ENCODE data around the gene CLSTN2. TPM values are rescaled to one million over a fixed set of nuclear protein-coding genes. Genes with fewer than 3 reads are reported as not detected.

The CLSTN2 gene
- total and polyA plus RNA-seq, 2 of the 8 experiments (the other 6 are each of a cell fraction or from before 2014, with no cell fraction given) = 0.39 to 0.52 TPM

GRCh38 chr3:140595295-140595694 is 660.3 kb downstream of the CLSTN2 start:
- Histone ChIP-seq H4K8ac (ENCODE audit: extremely low read depth, insufficient read depth, low read length) (no peak overlapping the region), H2BK20ac (ENCODE audit: low read length) (no peak overlapping the region), H4K20me1 (replicated peaks in 1 of 2; ENCODE audit: control insufficient read depth in 1 of 2, insufficient read depth in 2 of 2, low read length in 2 of 2) (no peaks in the 10 kb centered on the region), H3K79me1 (ENCODE audit: low read depth, low read length) (no peaks in the 10 kb centered on the region), H3K56ac (replicated peaks; ENCODE audit: insufficient read length, low read depth, low read length) (no peak overlapping the region), H3K27me3 (replicated peaks in 1 of 4; ENCODE audit: control insufficient read depth in 3 of 4, extremely low read depth in 1 of 4, insufficient read depth in 3 of 4, low read length in 3 of 4) (no peaks in the 10 kb centered on the region), H3K18ac (ENCODE audit: extremely low read depth, low read length) (no peak overlapping the region), H3K14ac (ENCODE audit: insufficient read length) (no peak overlapping the region), H3K27ac (ENCODE audit: low read depth, low read length) (no peak overlapping the region), H3K4me2 (ENCODE audit: insufficient read depth in 1 of 2, low read depth in 2 of 2, low read length in 2 of 2) (no peak overlapping the region), H3K79me2 (ENCODE audit: control insufficient read depth in 1 of 2, insufficient read depth in 2 of 2, low read length in 2 of 2) (no peaks in the 10 kb centered on the region), H3K4me1 (replicated peaks in 1 of 4; ENCODE audit: control insufficient read depth in 3 of 4, insufficient read depth in 4 of 4, low read length in 3 of 4) (no peaks in the 10 kb centered on the region), H2BK12ac (ENCODE audit: low read depth, low read length) (no peak overlapping the region), H3K4me3 (ENCODE audit: extremely low read depth in 1 of 4, insufficient read depth in 2 of 4, low read depth in 3 of 4, low read length in 4 of 4) (no peak overlapping the region), H3K9me3 (ENCODE audit: insufficient read depth in 2 of 2, low read depth in 1 of 2, low read length in 1 of 2) (no peaks in the 10 kb centered on the region), H4K91ac (replicated peaks; ENCODE audit: insufficient read length, low read length) (no peak overlapping the region), H3K4ac (replicated peaks; ENCODE audit: insufficient read length, low read depth, low read length) (no peak overlapping the region), H3K9ac (replicated peaks in 1 of 4; ENCODE audit: extremely low read depth in 1 of 4, low read depth in 3 of 4, low read length in 3 of 4) (no peak overlapping the region), H3K36me3 (ENCODE audit: control insufficient read depth in 2 of 4, insufficient read depth in 4 of 4, low read length in 3 of 4) (no peaks in the 10 kb centered on the region), H2BK15ac (ENCODE audit: low read length) (no peak overlapping the region), H2BK120ac (replicated peaks; ENCODE audit: low read depth, low read length) (no peak overlapping the region), H3K23me2 (ENCODE audit: low read depth, low read length) (no peaks in the 10 kb centered on the region), H3K23ac (ENCODE audit: insufficient read length) (no peak overlapping the region), H2BK5ac (ENCODE audit: low read depth, low read length) (no peak overlapping the region), H2AFZ (ENCODE audit: low read length) (no peak overlapping the region), H4K5ac (ENCODE audit: insufficient read length, low read depth, low read length) (no peak overlapping the region), H2AK5ac (ENCODE audit: low read depth, low read length) (no peak overlapping the region)
- POLR2A ChIA-PET (ENCODE audit: partially characterized antibody) = no interaction called here
- CTCF ChIA-PET (ENCODE audit: partially characterized antibody) = interaction anchor here (1.3 kb wide), 1 partner anchor 32 kb away, joined by 3 read pairs; no protein-coding TSS in a partner anchor
- DNase-seq (ENCODE audit: low read depth in 1 of 2, low spot score in 2 of 2) (no peak), FAIRE-seq (no peak)
- 92% methylated on average over 2 of the region's 2 CpGs; no CpG with 5 or more reads in 1 of the 2 experiments for WGBS, 2 experiments (ENCODE audit: extremely low coverage in 1 of 2, insufficient coverage in 1 of 2, insufficient read length in 1 of 2, insufficient replicate concordance in 2 of 2, low coverage in 1 of 2, low lambda C conversion rate in 2 of 2, missing lambda C conversion rate in 1 of 2)
- no peak for TF ChIP-seq SP4 (IDR thresholded peaks at IDR 0.05; ENCODE audit: low read length)
- no peak for TF ChIP-seq EP300 (IDR thresholded peaks at IDR 0.05; ENCODE audit: borderline replicate concordance in 1 of 2, low read depth in 2 of 2, low read length in 2 of 2)
- no peak for TF ChIP-seq JUN (IDR thresholded peaks at IDR 0.05; ENCODE audit: low read depth, low read length)
- no peak for TF ChIP-seq POLR2AphosphoS5 (IDR thresholded peaks at IDR 0.05; ENCODE audit: low read depth, low read length)
- TF ChIP-seq TAF7 (optimal IDR thresholded peaks at IDR 0.05; ENCODE audit: borderline replicate concordance, low read depth, low read length) = no peak
- TF ChIP-seq TBP (IDR thresholded peaks at IDR 0.05; ENCODE audit: low read depth, low read length) = no peak
- TF ChIP-seq SIN3A (conservative IDR thresholded peaks at IDR 0.05 in 1 of 2, IDR thresholded peaks at IDR 0.05 in 1 of 2; ENCODE audit: low read depth in 1 of 2, low read length in 2 of 2) = no peak
- no peak for TF ChIP-seq CHD1 (IDR thresholded peaks at IDR 0.05; ENCODE audit: low read depth, low read length)
- TF ChIP-seq POLR2A (IDR thresholded peaks at IDR 0.05; ENCODE audit: control extremely low read depth in 1 of 2, low read depth in 2 of 2, low read length in 2 of 2) = no peak
- no peak for TF ChIP-seq TEAD4 (IDR thresholded peaks at IDR 0.05; ENCODE audit: low read depth, low read length)
- TF ChIP-seq CBX5 (IDR thresholded peaks at IDR 0.05; ENCODE audit: low read depth, low read length) = no peak
- TF ChIP-seq CHD2 (IDR thresholded peaks at IDR 0.05; ENCODE audit: low read length) = no peak
- TF ChIP-seq CTCF (IDR thresholded peaks at IDR 0.05; ENCODE audit: control extremely low read depth in 1 of 3, insufficient read depth in 1 of 3, low read depth in 1 of 3, low read length in 3 of 3) = no peak

Measured in H1 (cell line).